Colon (tissue), 2 donors: ENCODE results near the gene ASF1B.

Experiments used
- FAIRE-seq: peaks from 2 replicates; lab custom pipeline; 2012; peaks lifted over from hg19 to GRCh38; lab: Jason Lieb, UNC
- donor health status: control.
- donor health status: control.

Gene ASF1B

GRCh38 chr19:14138576-14139265 lies 2.3 kb upstream of the ASF1B start:
- no peak for FAIRE-seq

GRCh38 chr19:14135985-14136508 lies 342 bp downstream of the ASF1B start:
- FAIRE-seq, result no peak

- FAIRE-seq, result no peak
Measured at GRCh38 chr19:14135355-14135754, 1.0 kb downstream of the ASF1B start.

- FAIRE-seq, result no peak
Measured at GRCh38 chr19:14127929-14128509, 8.4 kb downstream of the ASF1B start.

- FAIRE-seq, result no peak
Measured at GRCh38 chr19:14127176-14127575, 9.2 kb downstream of the ASF1B start.

- no peak for FAIRE-seq
Measured at GRCh38 chr19:14122924-14123323, 13.5 kb downstream of the ASF1B start.

GRCh38 chr19:14120497-14120780 lies 15.9 kb downstream of the ASF1B start:
- FAIRE-seq, result no peak

- FAIRE-seq, result no peak
Measured at GRCh38 chr19:14119644-14120496, 16.5 kb downstream of the ASF1B start.

- no peak for FAIRE-seq
Measured at GRCh38 chr19:14119146-14119545, 17.2 kb downstream of the ASF1B start.

GRCh38 chr19:14118165-14119051 lies 18.0 kb downstream of the ASF1B start:
- no peak for FAIRE-seq

GRCh38 chr19:14117668-14118164 lies 18.7 kb downstream of the ASF1B start, which contains the start of gene PRKACA:
Gene PRKACA, minus strand, starts transcription at chr19:14117762. Its CDS starts 215 bp downstream, at chr19:14117547.
- FAIRE-seq, result no peak

GRCh38 chr19:14116918-14117578 lies 19.3 kb downstream of the ASF1B start:
- no peak for FAIRE-seq

GRCh38 chr19:14116525-14116917 lies 19.9 kb downstream of the ASF1B start:
- FAIRE-seq, result no peak

GRCh38 chr19:14115756-14116155 lies 20.6 kb downstream of the ASF1B start:
- no peak for FAIRE-seq

GRCh38 chr19:14114854-14115253 lies 21.5 kb downstream of the ASF1B start:
- no peak for FAIRE-seq

- FAIRE-seq, result no peak
Measured at GRCh38 chr19:14114439-14114838, 21.9 kb downstream of the ASF1B start.

- FAIRE-seq, result no peak
Measured at GRCh38 chr19:14113762-14114414, 22.5 kb downstream of the ASF1B start.

- no peak for FAIRE-seq
Measured at GRCh38 chr19:14112809-14113385, 23.5 kb downstream of the ASF1B start.

GRCh38 chr19:14112051-14112808 lies 24.2 kb downstream of the ASF1B start:
- no peak for FAIRE-seq

- no peak for FAIRE-seq
Measured at GRCh38 chr19:14111486-14111885, 24.9 kb downstream of the ASF1B start.
